Measurements from ENCODE around the gene CMSS1.

DNA sequence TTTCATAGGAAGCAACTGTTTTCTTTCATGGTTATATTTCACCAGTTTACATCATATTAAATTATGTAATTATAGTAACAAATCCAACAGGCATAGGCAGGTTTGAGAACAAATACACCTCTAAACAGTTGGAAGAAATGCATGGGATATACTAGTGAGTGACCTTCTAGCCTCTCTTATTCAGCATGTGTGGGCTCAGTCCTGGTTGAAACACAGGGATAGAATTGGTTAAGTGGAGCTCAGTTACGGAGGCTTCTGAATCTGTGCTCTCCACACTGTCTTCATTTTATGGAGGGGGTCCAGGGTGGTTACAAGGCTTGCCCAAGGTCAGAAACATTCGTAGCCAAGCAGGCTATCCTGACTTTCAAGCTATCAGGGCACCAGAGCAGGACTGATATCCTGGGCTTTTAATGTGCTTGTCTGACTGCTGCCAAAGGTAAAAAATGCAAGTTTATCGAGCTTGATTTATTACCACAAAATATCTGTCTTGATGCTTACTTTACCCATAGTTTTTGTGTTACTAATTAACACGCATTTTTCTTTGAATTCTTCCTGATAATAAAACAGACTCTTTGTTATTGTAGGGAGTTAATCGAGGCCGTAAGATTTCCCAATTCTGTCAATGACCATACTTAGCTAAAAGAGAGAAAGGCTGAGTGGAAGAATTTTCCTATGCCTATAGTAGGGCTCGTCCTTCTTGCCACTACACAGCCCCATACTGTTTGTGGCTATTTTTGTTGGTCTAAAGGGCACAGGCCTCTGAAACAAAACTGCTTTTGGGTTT lies 207.1 kb downstream of the CMSS1 start:
- TF ChIP-seq, protein P1, sequence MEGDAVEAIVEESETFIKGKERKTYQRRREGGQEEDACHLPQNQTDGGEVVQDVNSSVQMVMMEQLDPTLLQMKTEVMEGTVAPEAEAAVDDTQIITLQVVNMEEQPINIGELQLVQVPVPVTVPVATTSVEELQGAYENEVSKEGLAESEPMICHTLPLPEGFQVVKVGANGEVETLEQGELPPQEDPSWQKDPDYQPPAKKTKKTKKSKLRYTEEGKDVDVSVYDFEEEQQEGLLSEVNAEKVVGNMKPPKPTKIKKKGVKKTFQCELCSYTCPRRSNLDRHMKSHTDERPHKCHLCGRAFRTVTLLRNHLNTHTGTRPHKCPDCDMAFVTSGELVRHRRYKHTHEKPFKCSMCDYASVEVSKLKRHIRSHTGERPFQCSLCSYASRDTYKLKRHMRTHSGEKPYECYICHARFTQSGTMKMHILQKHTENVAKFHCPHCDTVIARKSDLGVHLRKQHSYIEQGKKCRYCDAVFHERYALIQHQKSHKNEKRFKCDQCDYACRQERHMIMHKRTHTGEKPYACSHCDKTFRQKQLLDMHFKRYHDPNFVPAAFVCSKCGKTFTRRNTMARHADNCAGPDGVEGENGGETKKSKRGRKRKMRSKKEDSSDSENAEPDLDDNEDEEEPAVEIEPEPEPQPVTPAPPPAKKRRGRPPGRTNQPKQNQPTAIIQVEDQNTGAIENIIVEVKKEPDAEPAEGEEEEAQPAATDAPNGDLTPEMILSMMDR (IDR thresholded peaks at IDR 0.05; ENCODE audit: low read length) = no peak
- TF ChIP-seq EZH2 (IDR thresholded peaks at IDR 0.05; ENCODE audit: borderline replicate concordance, low read length) = no peak

All from OCI-LY1 (cell line).